D341Med (cell line): Measurements from ENCODE around the gene ZNF318.

ENCODE experiments used
- DNase-seq: peaks from one replicate; pipeline ENCODE4 v3.0.0; 2012; ENCODE audit warnings: low spot score

The ZNF318 gene

GRCh38 chr6:43301081-43301870 lies 68.2 kb downstream of the ZNF318 start:
- no peak for DNase-seq

GRCh38 chr6:43299338-43300293 lies 69.8 kb downstream of the ZNF318 start:
- DNase-seq: no peak

GRCh38 chr6:43298565-43299337 lies 70.7 kb downstream of the ZNF318 start:
- no peak for DNase-seq

- no peak for DNase-seq
These were observed 71.5 kb downstream of the ZNF318 start, which contains the start of gene SLC22A7 for GRCh38 chr6:43297644-43298564. Gene SLC22A7 (plus strand): TSS chr6:43298260. CDS start chr6:43298359, 99 bp downstream.

- no peak for DNase-seq
These were observed 72.5 kb downstream of the ZNF318 start for GRCh38 chr6:43296780-43297497.

- DNase-seq: no peak
These were observed 74.0 kb downstream of the ZNF318 start for GRCh38 chr6:43295456-43295855.

- no peak for DNase-seq
These were observed 74.9 kb downstream of the ZNF318 start for GRCh38 chr6:43294536-43294935.

- DNase-seq: no peak
These were observed 75.7 kb downstream of the ZNF318 start for GRCh38 chr6:43293698-43294097.

- no peak for DNase-seq
These were observed 76.6 kb downstream of the ZNF318 start for GRCh38 chr6:43292763-43293318.

- DNase-seq: no peak
These were observed 77.1 kb downstream of the ZNF318 start for GRCh38 chr6:43292341-43292740.

- no peak for DNase-seq
These were observed 77.7 kb downstream of the ZNF318 start for GRCh38 chr6:43291708-43292107.

GRCh38 chr6:43290905-43291355 lies 78.5 kb downstream of the ZNF318 start:
- no peak for DNase-seq

GRCh38 chr6:43290339-43290904 lies 79.0 kb downstream of the ZNF318 start:
- DNase-seq: no peak

GRCh38 chr6:43287717-43288679 lies 81.4 kb downstream of the ZNF318 start:
- no peak for DNase-seq

GRCh38 chr6:43286980-43287716 lies 82.3 kb downstream of the ZNF318 start:
- DNase-seq: no peak

GRCh38 chr6:43286456-43286979 lies 82.9 kb downstream of the ZNF318 start:
- no peak for DNase-seq
